HG03103 (cell line): ENCODE measurements around the gene DUSP14.
"Not testable (repeated sequence)": the region's sequence is repeated elsewhere in the genome, so short reads cannot be mapped to it uniquely, and the experiment has no call there.

Source experiments
- ATAC-seq: cut with Tn5 transposase; IDR thresholded peaks from one replicate; pipeline ENCODE4 v1.9.1; 2021; ENCODE audit warnings: low read depth; ENCODE audit not compliant: unreplicated experiment

DUSP14 gene

DNA sequence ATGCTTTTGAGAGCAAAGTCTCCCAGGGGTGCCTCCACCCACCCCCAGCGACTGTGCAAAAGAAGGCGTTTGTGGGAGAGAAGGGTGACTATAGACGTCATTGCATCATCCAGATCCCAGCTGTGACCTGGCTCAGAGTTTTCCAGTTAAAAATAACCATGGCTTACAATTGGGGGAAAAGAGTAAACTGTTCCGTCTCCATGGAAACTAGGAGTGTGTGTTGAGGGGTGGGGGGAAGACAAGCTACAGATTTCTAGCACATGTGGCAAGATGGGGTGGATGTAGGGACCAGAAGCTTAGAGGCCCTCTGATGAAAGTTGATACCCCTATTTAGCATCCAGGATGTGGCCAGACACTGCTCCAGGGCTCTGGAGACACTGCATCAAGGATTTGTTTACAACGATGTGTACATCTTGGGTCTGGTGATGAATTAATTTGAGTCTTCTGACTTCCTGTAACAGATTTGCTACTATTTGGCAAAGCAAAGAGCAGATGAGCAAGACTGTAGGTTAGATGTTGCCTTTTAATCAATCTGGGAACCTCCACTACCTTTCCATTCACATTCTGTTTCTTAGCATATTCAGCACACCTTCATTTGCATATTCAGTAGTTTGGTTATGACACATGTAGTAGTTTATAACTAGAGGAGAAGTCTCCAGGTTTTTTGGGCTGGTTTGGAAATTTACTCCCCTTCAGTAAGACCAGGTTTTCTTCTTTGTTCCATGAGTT, 6.2 kb upstream of the DUSP14 start:
- no peak for ATAC-seq

DNA sequence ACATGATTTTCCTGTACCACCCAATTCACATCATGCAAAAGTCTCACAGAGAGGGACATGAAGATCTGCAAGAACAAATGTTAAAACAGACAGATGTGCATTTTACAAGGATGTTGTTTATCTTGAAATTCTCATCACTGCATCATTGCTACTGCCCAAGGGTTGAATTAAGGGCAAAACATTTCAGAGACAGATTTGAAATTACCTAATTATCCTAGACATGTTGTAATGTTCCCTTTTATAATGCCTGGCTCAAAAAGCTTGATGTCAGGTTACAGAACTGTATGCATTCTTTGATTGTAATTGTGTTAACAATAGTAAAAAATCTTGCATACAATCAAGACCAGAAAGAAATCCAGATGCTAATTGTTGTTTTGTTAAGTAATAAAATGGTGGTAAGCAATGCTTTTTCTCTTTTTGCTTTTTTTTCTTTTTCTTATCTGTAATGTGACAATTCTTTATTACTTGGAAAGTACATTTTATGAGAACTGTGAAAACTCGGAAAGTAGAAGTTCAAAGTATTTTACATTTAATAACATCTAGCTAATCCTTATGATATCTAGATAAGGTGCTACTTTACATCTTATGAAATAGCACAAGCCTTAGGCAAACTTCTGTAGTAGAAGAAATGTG, 3.6 kb upstream of the DUSP14 start:
- ATAC-seq = no peak

- no peak for ATAC-seq
Measured at GRCh38 chr17:37488009-37488604, 1.6 kb upstream of the DUSP14 start.

DNA sequence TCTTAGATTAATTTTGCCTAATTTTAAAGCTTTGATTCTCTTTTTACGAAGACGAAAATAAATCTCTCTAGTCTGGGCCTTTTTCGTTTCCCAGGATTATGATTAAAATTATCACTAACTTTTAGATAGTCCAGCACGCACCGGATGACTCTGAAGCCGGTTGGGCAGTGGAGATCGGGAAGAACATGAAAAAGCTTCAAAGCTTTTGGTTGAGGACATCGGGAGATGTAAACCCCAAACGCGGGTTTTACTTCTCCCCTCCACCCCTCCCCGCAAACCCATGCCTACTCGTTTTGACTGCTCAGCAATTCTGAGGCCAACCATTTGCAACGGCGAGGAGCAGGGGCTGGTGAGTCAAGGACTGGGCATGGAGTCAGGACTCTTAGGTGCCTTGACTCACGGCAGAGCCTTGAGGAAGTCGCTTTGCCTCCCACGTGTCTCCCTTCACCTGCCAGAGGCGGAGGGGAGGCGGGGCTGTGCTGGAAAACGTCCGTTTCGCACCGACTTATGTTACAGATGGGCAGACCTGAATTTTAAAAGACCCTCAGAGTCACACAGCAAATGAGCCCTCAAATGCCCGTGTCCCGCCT, 989 bp upstream of the DUSP14 start:
- ATAC-seq = no peak

- ATAC-seq = peak; percentile 37
Measured at GRCh38 chr17:37490022-37490587, 414 bp downstream of the DUSP14 start.

GRCh38 chr17:37490638-37491614, 1.2 kb downstream of the DUSP14 start:
- ATAC-seq = no peak

- ATAC-seq = no peak
Measured at GRCh38 chr17:37492167-37492566, 2.5 kb downstream of the DUSP14 start.

- ATAC-seq = no peak
Measured at GRCh38 chr17:37493249-37494027, 3.7 kb downstream of the DUSP14 start.

DNA sequence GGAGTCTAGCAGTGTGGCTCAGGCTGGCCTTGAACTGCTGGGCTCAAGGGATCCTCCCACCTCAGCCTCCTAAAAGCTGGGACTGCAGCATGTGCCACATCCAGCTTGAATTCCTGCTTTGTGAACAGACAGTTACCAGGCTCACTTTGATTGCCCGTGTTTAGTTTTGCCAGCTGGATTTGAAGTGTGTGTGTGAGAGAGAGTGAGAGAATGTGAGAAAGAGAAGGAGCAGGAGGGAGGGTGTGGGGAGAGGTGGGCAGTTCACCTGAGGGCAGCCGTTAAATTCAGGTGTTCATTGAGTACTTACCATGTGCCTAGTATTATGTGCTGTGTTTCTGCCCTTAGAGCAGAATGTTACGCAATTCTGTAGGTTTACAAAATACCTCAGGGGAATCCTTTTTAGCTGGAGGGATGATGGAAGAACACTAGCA, 4.7 kb downstream of the DUSP14 start:
- no peak for ATAC-seq

GRCh38 chr17:37494971-37495370, 5.3 kb downstream of the DUSP14 start:
- ATAC-seq = no peak

GRCh38 chr17:37500378-37500777, 10.7 kb downstream of the DUSP14 start:
- ATAC-seq = no peak

- no peak for ATAC-seq
Measured at GRCh38 chr17:37502009-37502936, 12.6 kb downstream of the DUSP14 start.

GRCh38 chr17:37503148-37503547, 13.5 kb downstream of the DUSP14 start:
- ATAC-seq = no peak

DNA sequence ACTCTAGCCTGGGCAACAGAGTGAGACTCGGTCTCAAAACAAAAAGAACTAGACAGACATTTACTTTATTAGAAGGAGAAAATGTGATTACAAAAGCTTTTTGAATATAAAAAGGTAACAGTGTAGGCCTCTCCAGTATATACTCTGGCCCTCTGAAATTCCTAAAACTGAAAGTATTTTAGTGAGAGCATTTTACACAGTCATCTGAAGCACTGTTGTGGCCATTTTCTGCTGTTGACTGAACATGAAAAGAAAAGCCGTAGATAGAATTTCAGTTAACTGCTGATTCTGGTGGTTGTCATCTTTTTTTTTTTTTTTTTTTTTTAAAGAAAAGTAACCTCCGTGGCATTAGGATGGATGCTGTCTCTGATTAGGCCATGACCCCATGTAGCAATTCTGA, 15.6 kb downstream of the DUSP14 start:
- ATAC-seq = no peak

GRCh38 chr17:37506678-37507077, 17.0 kb downstream of the DUSP14 start:
- ATAC-seq = no peak

DNA sequence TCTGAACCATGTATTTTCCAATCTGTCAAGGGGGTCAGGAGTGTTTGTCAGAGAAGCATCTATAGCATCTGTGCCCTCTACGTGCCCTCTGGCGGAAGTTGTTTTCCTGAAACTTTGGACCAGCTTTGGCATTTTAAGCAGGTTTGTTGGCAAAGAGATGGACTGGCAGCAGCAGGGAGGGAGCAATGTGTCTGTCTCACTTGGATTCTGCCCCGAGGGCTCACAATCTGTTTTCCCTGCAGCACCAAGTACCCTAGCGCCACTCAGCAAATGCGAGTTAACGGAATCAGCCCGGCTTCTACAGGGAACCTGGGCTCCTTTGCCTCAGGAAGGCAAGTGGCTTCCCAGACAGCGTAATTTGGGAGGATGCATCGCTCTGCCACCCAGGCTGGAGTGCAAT, 17.4 kb downstream of the DUSP14 start:
- no peak for ATAC-seq

GRCh38 chr17:37510056-37510455, 20.4 kb downstream of the DUSP14 start:
- no peak for ATAC-seq

GRCh38 chr17:37511642-37512041, 22.0 kb downstream of the DUSP14 start:
- not testable (repeated sequence) for ATAC-seq
